NCI-H526 (cell line): ENCODE measurements around the gene CD300LF.
A peak's percentile ranks its signal among the peaks of the same experiment; 100 is the strongest.

Source experiments
- DNase-seq, 2 experiments: peaks; one replicate each; lab custom pipeline; 2025; lab: John Stamatoyannopoulos, UW

CD300LF gene

DNA sequence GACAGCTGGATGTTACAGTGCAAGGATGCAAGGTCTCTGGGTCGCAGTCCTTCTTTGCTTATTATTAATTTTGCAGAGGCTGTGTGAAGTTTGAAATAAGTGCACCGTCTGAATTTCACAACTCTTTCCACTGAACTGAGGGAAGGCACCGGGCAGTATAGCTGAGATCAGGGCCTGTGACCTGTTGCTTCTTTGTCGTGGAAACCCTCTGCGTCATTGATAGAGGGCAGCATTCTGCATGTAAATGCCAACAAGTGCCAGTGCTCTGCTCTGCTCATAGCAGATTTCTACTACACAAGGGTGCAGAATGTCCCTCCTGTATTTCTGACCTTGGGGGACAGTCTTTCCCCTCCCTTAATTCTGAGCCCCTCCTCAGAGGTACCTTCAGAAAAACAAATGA lies 26.0 kb downstream of the CD300LF start:
- DNase-seq, result peak in 1 of 2 experiments; percentile 12

DNA sequence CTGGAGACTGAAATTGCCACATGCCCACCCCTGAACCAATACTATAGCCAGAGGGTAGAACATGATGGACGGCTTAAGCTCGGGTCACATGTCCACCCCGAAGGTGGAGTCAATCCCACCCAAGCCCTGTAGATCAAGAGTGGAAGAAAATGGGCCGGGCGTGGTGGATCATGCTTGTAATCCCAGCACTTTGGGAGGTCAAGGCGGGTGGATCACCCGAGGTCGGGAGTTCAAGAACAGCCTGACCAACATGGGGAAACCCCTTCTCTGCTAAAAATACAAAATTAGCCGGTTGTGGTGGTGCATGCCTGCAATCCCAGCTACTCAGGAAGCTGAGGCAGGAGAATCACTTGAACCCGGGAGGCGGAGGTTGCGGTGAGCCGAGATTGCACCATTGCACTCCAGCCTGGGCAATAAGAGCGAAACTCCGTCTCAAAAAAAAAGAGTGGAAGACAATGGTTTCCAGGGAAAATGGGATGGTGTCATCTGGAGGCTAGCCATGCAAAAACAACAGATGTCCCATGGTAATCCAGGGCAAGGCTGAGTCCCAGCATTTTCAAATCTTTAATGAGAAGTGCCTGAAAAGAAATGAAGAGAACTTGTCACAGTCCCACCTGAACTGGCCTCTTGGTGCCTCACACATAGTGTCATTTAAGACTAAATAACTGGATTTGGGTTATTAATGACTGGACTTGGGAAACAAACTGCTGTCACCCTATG lies 30.1 kb downstream of the CD300LF start:
- no peak for DNase-seq

DNA sequence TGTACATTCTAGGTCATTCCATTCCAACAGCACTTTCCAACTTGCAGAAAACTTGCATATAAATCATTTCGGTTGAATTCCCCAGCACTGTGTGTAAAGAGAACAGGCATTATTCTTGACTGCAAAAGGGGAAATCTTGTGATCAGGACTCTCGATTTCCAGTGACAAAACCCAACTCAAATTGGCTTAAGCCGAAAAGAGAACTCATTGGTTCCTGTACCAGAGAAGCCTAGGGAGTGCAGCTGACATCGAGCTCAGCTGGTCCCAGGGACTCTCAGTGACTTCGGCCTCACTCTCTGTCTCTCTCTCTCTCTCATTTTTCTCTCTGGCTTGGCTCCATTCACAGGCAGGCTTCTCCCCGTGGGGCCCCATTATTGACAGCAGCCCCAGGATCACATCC lies 30.7 kb downstream of the CD300LF start:
- no peak for DNase-seq

DNA sequence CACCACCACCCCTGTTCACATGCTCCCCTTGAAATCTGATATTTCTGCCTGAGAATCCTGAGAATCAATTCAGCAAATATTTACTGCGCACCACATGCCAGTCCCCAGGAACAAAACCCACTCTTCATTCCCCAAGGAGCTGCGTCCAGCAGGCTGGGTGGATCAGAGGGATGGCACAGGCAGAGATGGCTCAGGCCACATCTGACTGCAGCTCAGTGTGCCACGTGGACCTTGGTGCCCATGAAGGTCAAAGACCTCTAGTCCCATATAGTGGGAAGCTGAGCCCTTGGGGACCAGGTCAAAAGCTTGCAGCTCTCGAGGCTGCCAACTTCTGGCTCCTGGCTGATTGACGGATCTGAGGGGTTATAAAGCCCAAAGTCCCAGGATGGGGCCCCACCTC lies 31.8 kb downstream of the CD300LF start:
- DNase-seq, result no peak

DNA sequence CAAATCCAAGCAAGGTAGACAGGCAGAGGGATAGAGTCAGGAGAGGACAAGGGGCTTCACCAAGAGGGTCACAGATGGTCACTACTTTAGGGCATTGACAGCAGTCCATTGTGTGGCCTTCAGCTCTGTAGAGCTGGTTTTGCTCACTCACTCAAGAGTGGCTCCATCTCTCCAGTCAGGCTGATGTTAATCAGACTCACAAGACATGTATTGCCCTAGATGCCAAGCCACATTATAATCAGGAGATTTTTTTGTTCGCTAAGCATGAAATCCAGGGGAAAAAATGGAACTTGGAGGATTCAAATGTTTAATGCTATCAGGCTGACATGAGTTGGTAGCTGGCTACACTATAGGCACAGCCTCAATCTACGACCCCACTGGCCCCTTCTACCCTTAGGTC lies 32.5 kb downstream of the CD300LF start:
- DNase-seq, result no peak

DNA sequence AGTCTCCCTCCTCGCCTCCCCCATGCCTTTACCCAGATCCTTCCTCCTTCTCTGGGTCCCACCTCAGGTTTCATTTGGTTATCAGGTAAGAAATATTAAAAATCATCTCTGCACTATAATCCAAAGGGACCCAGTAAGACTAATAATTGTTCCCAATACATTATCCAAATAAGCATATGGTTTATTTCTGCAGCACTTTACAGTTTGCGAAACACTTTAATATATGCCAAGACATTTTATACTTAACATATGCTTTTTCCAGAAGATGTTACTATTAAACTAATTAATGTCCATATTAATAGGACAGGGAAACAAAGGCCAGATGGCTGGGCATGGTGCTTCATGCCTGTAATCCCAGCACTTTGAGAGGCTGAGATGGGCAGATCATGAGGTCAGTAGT lies 33.3 kb downstream of the CD300LF start:
- no peak for DNase-seq

DNA sequence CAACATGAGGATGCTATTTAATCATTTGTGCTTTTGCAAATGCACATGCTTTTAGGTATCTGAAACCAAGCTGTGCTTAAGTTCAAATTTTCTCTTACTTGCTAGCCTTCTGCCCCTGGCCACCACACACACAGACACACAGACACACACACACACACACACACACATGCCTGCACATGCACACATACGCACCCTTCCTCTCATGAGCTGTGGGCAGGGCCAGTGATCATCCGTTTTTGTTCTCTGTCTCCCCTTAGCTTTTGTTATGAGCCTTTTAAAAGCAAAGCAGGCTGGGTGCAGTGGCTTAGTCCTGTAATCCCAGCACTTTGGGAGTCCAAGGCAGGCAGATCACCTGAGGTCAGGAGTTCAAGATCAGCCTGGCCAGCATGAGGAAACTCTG lies 34.2 kb downstream of the CD300LF start:
- peak; percentile 84 to 88 for DNase-seq

DNA sequence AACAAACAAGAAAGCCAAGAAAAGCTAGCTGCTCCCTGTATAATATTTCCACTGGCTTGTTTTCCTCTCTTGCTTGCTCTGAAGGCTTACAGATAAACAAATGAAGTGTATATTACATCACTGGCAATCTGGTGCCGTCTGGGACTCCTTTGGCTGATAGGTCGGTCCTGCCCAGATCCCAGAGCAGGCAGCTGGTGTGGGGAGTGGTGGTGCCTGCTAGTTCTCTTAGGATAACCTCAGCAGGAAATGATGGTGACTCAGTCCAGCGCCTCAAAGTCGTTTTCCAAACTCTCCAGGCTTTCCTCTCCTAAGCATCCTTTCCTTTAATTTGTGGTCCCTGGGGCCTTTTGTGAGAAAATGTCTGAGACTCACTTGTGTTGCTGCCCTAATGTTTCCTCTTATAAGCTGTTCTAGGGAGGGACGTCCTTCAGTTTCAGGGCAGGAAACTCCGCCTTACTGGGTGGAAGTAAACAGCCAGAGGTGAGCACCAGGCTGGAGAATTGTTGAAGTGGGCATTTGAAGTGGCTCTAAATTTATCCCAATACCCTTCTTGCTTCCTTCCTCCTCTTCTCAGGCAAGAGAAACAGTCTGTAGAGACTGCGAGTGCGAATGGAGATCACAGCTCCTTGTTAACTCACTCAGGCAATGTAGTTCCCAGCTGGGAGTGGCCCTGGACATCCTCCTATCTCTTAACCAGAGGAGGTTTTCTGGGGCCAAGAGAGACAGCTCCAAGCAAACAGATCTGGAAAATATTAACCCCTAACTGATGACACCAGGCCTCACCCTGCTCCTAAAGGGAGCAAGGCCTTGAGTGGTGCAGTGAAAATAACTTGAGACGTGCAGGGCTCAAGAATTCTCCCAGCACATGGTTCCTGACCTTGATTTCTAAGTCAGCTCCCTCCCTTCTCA lies 34.9 kb downstream of the CD300LF start:
- peak; percentile 88 to 90 for DNase-seq

DNA sequence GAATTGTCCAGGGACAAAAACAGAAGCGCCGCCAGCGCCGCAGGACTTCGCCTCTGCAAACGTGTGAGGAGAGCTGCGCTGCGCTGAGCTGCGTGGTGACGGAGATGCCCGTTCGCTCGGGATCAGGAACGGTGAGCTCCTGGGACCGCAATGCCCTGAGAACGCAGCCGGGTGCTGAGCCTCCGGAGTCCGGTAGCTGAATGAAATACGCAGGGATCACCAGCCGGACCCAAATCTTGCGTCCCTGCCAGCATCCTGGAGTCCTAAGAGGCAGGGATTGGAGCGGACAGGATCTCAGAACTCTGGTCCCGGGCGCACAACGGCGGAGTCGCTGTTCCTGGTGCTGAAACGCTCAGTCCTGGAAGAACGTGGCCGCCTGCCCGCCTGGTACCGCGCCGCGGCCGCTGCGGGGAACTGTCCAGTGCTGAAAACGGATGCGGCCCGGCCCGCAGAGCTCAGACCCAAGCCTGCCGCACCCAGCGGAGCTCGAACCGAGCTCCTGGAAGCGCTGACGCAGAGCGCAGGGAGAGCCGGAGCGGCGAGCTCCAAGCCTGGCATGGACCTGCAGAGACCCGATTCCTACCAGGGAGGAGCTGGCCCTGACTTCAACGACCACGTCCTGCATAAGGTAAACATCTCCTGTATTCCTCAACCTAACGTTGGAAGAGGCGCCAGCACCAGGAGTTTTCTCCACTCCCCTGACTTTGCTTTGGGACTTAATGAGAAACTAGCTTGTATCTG lies 41.5 kb downstream of the CD300LF start:
- no peak for DNase-seq

DNA sequence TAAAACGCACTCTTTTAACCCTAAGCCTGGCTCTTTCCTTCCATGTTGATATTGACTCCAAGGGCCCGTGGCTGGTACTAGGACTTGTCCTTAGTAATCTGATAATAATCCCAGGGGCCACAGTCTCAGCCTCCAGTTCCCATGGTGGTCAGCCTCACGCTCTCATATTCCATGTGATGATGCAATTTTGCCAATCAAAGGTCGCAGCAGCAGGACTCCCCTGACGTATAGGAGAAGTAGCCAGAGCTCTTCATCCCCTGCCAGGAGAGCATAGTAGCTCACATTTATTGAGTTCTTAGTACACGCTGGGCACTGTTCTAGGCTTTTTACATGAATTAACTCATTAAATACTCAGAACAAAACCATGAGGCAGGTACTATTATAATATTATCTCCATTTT lies 42.4 kb downstream of the CD300LF start:
- no peak for DNase-seq

DNA sequence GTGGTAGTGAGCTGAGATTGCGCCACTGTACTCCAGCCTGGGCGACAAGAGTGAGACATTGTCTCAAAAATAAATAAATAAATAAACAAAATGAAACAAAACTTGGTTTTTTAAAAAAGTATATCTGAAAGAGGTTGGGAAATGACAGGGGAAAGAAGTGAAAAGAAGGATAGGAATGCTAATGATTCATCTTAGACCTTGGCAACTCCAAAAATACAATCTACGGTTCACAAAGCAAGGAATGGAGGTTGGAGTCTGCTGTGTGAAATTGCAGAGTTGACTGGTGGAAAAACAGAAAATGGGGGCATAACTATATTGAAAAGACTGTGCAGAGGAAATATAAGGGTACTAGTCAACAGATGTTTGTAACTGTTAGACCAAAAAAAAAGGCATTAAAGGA lies 49.2 kb downstream of the CD300LF start:
- no peak for DNase-seq

DNA sequence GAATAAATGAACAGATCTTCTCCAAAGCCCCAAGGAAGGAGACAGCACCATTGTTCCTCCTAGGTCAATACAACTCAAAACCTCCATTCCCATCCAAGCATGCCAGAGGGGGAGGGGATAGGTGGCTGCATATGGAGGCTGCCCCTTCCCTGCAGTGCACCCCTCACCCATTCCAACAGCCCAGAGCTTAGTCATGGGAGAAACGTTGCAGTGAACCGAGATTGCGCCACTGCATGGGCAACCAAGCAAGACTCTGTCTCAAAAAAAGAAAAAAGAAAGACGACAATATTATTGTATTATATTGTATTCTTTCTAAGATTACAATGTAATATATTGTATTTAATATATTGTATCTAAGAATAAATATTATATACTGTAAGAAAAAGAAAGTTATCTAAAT lies 52.8 kb downstream of the CD300LF start:
- DNase-seq, result no peak

DNA sequence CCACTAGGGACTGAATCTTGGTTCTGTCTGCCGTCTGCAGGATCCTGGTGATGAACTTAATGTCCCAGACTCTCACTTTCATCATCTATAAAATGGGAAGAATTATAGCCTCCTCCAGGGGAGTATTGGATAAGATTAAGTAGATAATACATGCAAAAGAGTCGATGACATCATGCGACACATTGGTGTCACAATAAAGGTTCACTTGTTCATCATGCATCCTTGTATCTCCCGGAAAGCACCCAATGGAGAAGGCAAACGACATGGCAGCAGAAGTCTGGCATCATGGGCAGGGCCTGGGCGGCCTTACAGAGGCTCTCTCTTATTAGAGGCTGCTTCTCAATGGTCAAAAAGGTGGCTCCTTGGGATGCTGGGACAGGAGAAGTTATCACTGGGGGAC lies 54.1 kb downstream of the CD300LF start:
- no peak for DNase-seq

DNA sequence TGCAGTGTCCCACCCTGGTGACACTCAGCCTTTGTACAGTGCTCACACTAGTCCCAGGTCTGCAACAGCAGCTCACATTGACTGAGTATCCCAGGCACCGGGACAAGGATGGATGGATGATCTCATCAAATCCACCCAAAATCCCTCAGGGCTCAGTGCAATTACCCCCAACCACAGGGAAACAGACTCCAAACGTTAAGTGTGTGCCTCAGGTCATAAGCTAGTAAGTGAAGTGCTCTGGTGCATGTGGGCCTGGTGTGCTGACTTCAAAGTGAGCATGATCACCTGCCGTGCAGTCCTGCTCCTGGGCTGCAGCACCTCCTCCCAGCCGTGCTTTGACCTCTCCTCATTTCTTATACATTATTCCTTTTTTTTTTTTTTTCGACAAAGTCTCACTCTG lies 58.0 kb downstream of the CD300LF start:
- DNase-seq, result no peak

DNA sequence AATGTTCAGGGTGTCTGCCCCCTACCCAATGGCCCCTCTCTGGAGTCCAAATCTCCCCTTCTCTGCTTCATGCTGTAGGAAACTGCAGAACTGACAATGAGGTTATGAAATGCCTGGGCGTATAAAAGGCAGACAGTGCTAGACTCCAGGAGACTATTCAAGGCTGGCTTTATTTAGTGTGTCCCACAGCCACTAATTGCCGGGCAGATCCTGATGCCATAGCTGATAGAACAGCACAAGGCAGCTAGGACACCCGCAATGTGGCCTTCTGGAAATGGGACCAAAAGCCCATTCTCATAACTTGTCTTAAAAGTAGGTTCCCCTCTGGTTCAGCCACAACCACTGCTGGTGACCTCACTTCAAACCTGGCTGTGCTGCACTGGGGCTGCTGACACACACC lies 60.7 kb downstream of the CD300LF start:
- DNase-seq, result no peak

DNA sequence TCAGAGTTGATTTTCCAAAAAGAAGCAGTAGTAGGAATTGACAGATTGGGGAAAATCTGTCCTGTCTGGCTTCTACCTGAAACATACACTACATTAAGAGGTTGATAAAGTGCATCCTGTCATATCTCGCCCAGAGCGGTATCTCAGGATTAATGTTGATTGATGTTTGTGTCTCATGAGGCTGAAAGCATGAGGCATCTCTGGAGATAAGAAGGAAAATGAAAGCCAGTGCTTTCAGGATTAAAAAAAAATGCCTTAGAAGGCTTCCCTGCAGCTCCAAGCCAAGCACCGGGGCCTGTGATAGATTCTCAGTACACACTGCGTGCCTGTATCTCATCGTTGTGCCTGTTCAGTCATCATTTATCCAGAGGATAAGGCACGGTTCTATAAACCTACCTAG lies 62.8 kb downstream of the CD300LF start:
- DNase-seq, result no peak

DNA sequence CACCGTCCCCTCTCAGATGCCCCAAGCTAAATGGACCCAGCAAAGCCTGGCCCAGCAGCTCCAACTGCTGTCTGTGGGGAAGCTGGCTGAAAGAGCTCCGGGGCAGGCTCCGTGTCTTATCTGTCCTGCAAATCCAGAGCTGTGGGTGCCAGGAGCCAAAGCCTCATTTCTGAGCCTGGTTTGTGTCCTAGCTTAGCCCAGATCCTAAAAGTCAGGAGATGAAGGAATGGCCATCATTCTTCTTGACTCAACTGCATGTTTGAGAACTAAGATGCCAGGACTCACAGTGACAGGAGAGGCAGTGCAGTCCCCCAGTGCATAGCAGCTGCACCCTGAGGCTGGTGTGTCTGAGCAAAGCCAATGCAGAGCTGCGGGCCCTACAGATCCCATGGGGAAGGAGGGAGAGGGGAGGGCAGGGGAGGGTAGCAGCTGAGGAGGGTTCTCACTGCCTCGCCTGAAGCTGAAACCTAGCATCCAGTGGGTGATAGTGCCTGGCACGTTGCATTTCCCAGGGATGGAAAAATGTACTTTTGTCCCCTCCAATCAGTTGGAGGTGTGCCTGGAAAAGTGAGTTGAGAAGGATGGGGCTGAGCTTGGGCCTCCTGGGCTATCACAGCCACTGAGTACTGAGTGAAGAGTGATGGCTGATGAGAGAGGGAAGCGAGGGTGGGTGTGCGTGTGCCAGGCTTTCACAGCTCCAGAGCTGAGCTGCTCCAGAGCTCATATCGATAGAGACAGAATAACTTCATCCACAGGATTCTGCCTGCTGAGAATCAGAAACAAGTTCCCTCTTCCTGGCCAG lies 64.7 kb downstream of the CD300LF start:
- DNase-seq, result no peak

DNA sequence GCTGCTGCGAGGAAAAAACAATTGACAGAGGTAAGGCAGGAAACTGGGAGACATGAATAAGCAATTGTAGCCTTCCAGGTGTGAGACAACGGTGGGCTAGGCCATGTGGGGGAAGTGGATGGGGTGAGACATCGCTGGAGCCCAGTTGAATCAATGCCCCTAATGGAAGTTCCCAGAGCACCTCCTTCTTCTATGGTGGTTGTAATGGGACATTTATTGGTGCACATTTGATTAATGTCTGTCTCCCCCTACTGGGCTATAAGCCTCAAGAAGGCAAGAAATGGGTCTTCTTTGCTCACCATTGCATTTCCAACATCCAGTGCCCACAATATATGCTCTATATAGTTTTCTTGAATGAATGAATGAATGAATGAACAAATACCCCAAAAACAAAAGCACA lies 66.5 kb downstream of the CD300LF start:
- DNase-seq, result peak in 1 of 2 experiments; percentile 53

DNA sequence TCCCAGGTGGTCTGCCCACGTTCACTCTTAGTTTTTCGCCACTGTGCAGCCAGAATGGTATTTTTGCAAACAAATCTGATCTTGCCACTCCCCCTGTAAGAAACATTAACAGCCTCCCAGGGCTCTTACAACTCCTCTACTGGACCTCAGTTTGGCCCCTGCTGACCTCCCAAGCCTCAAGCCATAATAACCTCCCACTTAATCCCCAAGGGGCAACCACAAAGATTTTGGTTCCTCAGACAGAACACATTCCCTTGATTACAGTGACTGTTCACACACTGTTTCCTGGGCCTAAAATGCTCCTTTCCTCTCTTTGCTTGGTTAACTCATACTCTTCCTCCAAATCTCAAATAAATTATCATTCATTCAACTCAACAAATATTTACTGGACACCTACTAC lies 67.7 kb downstream of the CD300LF start:
- no peak for DNase-seq

DNA sequence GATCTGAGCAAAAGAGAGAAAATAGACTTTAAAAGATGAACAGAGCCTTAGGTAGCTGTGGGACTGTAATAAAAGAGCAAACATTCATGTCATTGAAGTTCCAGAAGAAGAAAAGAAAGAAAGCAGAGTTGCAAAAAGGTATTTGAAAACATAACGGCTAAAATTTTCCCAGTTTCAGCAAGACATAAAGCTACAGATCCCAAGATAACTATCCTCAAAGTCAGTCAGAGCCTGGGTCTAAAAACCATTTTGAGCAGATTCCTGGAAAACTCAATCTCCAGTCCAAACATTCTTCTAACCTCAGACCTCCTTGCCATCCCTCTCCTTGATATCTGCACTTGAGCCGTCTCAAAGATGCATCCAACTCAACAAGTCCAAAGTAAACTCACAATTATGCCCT lies 68.3 kb downstream of the CD300LF start:
- DNase-seq, result no peak
